ENCODE data around the gene TM4SF1. TPM values are rescaled to one million over a fixed set of nuclear protein-coding genes. Genes with fewer than 3 reads are reported as not detected.
A peak's percentile ranks its signal among the peaks of the same experiment; 100 is the strongest.
"Not testable (repeated sequence)": the region's sequence is repeated elsewhere in the genome, so short reads cannot be mapped to it uniquely, and the experiment has no call there.

Gene TM4SF1
- total RNA-seq, 1 donor from 2014 or later = 112 TPM

DNA sequence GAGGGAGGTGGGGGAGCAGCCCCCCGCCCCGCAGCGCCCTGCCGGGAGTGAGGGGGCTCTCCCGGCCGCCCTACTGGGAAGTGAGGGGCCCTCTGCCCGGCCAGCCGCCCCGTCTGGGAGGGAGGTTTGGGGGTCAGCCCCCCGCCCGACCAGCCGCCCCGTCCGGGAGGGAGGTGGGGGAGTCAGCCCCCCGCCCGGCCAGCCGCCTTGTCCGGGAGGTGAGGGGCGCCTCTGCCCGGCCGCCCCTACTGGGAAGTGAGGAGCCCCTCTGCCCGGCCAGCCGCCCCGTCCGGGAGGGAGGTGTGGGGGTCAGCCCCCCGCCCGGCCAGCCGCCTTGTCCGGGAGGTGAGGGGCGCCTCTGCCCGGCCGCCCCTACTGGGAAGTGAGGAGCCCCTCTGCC, 2.8 kb upstream of the TM4SF1 start:
- intact Hi-C loops (cut with micrococcal nuclease); ATAC-seq; DNase-seq: not testable (repeated sequence)

DNA sequence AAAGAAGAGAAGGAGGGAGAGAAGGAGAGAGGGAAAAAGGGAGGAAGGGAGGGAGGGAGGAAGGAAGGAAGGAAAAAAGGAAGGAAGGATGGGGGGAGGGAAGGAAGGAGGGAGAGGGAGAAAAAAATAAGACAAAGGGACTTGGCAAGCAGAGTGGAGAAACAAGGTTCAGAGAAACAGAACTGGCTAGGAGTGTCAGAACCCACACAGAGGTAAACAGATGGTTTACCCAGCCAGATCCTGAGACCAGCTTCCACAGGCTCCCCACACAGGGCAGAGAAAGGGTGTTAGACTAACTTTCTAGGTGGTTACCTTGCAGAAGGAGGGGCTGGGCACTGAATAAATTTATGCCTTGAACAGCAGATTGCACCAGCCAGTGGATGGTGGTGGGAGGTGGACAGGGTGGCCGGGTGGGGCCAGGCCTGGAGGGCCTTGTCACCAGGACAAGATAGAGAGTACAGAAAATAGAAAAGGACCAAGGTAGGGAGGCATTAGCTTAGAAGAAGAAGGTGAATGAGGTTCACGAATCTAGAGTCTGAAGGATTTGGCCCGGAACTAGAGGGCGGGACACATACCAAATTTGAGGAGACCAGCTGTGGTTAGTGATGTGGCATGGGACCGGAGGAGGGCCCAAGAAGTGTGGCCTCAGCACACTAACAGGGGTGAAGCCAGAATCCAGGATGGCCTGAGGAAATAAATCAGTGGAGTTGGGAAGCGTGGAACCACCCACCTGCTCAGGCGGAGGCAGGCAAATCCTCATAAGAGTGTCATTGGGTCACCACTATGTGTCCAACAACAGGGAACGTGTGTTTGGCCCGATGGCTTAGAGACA, 1.2 kb upstream of the TM4SF1 start:
- DNase-seq (no peak), ATAC-seq (no peak)
- intact Hi-C loops (cut with micrococcal nuclease) = no loop called here

DNA sequence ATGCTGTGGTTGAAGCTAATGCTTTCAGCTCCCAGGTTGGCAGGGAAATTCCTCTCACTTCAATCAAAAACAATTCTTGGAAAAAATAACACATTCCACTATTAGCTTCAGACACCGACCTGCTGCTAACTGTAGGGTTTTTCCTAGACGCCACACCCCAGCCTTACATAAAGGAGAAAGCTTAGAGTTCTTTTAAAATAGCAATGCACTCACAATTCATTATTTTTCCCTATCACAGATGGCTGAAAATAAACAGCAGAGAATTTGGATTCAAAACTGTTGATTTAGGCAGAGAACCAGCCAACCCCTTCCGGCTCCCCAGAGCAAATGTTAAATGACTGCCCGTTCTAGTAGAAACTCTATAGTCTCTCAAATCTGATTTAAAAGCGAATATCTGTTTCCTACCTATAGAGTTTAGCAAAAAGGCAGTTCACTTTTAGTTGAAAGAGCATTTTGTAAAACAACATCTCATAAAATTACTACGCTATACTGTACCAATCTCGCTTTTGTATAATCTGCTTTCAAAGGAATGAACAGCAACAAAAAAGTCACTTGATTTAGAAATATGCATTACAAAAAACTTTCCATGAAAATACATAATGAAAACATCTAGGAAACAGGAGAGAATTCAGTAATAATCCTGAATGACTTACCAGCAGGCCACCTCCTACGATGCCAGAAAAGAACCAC, 586 bp downstream of the TM4SF1 start:
- intact Hi-C loops (cut with micrococcal nuclease) = no loop called here
- peak; percentile 64 for ATAC-seq
- no peak for DNase-seq

DNA sequence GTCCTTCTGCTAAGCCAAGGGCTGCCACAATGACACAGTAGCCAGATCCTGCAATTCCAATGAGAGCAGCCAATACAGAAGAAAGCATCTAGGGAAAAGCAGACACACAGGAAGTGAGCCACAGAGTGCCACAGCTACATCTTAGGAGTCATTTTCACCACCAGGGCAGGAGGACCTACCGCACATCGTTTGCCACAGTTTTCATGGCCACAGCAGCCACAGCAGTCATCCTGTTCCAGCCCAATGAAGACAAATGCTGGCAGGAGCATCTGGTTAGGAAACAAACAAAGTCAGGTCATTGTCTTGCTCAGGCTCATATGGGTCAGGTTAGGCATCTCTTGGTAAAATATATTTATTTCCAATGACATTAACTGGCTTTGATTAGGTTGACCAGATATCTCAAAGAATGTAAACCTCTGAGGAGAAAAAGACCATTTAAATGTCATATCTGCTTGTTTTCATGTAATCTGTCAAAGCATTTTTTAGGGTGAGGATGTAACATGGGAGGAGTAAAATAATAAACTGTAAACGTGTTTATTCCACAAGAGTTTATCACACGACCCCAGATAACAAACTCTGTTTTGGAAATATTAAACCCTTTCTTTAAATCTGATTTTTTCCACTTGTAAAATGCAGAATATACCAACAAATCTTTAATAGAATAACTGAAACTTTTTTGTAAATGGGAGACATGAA, 1.8 kb downstream of the TM4SF1 start:
- DNase-seq (no peak), ATAC-seq (no peak)
- intact Hi-C loops (cut with micrococcal nuclease) = no loop called here

DNA sequence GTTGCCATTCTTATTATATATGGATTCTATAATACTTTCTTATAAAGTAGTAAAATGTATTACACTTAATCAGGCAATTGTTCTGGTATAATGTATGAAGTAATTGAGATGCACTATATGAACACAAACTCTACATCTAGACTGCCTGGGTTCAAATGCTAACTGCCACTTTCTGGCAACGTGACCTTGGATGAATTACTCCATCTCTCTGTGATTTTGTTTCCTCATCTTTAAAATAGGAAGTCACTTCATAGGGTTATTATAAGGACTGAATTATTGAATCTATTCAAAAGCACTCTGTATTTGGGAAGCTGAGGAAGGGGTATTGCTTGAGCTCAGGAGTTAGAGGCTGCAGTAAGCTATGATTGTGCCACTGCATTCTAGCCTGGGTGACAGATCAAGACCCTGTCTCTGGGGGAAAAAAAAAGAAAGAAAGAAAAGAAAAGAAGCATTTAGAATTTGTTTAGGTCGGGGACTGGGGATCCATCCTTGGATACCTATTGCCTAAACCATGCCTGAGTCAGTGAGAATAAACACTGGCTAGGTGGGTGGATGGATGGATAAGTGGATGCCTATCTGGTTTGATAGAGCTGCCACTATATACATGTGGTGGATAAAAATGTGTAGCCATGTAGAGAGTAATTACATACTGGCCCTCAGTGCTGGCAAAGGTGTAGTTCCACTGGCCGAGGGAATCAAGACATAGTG, 2.5 kb downstream of the TM4SF1 start:
- ATAC-seq (no peak), DNase-seq (no peak)
- intact Hi-C loops (cut with micrococcal nuclease) = no loop called here

DNA sequence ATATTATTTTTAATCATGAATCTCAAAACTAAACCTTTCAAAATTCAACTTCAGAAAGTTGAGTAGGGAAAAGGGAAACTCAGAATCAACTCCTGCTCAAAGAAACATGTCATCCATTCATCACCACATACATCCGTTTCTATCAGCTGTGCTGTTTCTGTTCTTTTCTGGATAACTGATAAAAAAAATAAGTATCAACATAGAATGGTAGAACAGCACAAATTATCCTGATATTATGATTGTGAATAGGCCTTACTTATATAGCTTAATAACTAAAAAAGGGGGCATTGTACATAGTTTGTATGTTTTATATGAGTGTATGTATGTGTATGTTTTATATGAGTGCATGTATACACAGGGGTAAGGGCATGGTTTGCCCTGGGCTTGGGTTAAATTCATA, 3.1 kb downstream of the TM4SF1 start:
- no peak for DNase-seq
- no peak for ATAC-seq
- intact Hi-C loops (cut with micrococcal nuclease) = no loop called here

DNA sequence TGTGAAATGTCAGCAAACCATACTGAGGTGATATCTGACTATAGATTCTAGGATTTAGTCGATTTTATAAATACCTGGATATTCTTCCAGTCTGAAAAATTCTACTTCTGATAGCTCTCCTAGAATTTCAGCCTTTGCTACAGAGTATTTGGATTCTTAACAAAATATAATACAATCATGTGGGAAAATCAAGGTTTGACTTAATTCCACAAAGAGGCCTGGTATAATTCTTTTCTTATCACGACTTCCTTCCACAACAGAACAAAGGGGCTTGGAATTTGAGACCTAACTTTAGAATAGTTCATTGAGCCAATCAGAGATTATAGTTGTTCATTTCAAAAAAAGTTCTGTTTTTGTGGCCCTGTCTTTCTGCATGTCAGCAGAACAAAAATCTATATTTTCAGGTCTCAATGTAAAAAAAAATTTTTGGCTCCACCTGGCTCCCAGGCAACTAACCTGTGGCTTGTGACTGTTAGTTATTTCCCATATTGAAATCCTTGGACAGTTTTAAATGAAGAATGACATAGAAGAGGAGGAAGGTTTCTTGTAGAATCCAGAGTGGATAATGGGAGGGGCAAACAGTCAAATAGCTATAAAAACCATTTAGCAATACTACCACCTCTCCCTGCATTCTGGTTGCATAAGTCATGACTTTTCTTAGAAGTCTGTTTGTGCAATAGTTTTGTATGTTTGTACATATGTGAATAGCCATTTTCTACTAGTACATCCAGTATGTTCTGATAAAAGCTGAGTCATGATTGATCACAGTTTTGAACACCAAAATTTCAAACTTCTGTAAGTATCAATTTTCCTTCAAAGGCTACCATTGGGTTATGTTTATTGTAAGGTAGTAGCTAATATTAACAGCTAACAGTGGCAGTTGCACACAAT, 4.0 kb downstream of the TM4SF1 start:
- intact Hi-C loops (cut with micrococcal nuclease) = no loop called here
- DNase-seq (no peak), ATAC-seq (no peak)

DNA sequence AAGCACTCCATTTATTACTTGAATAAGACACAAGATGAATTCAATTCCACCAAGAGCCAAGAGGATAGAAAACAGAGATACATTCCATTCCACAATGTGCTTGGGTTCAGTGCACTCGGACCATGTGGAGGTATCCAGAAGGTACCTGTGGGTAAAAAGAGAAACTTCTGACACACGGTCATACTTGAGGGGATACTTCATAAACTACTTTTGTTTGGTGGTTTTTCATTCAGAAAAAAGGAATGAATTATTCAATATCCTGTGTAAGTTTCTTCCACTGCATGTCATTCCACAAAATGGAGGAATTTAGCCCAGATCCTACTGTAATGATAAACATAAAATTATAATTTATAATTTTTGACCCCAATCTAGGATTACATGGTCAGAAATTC, 5.7 kb downstream of the TM4SF1 start:
- ATAC-seq (no peak), DNase-seq (no peak)
- intact Hi-C loops (cut with micrococcal nuclease) = no loop called here

DNA sequence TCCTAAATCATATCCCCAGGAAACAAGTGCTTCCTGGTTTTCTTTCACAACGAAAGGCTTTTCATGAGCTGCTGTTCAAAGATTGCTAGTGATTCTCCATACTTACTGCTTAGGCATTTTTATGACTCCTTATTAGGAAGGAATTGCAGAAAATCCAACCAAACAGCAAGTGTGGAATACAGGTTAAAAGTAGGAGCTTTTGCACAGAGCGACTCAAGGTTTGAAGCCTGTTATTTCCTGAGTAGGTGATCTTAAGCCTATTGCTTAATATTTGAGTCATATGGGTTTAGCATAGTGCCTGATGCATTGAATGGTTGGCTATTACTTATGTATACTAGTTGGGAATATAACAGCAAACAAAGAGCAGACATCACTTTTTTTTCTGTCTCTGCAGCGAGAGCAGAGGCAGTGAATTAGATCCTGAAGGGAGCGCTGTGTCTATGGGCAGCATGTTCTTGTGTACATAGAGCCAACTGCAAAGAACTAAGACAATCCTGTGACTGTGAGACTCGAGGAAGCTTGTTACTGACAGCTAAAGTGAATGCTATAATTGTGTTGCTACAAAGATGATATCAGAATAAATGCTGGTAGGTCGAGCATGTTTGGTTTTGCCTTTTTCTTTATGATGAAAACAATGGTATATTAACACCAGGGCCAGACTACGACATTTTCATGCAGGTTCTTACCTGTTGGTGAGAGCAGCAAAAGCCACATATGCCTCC, 6.3 kb downstream of the TM4SF1 start:
- no peak for ATAC-seq
- DNase-seq = no peak
- intact Hi-C loops (cut with micrococcal nuclease) = no loop called here

DNA sequence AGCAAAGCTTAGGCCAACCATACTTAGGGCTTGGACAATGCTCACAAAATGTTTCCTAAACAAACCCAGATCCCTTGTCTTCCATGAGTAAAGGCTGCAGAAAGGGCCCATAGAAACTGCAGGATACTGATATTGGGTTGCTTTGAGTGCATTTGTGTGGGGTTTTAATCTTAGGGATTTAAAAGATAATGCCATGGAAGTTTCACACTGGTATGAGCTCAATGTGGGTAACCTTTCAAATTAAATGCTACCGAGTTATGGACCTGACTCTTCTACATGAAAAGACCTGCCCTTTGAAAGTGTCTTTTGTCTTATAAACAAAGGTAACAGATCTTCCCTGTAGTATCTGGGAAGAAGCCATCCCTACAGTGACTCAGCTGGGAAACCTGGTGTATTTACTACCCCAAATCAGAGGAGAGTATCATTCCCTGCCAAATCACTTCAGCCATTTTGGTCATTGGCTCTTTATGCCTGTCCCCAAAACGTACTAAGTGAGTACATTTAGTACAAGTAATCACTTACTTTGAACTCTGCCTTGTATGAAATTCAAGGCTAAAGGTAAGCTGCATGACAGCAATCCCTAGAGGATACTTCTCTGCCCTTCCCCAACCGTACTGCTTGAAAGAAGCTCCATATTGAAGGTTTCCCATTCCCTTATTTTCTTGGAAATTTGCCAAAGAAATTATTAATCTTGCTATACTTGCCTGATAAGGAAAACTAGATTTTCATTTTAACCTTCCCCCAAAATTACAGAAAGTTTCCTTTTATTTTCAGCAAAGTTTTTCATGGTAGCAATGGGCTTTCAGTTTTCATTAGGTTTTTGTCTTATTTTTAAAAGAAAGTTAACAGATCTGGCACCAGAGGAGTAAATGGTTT, 7.2 kb downstream of the TM4SF1 start:
- intact Hi-C loops (cut with micrococcal nuclease) = no loop called here

DNA sequence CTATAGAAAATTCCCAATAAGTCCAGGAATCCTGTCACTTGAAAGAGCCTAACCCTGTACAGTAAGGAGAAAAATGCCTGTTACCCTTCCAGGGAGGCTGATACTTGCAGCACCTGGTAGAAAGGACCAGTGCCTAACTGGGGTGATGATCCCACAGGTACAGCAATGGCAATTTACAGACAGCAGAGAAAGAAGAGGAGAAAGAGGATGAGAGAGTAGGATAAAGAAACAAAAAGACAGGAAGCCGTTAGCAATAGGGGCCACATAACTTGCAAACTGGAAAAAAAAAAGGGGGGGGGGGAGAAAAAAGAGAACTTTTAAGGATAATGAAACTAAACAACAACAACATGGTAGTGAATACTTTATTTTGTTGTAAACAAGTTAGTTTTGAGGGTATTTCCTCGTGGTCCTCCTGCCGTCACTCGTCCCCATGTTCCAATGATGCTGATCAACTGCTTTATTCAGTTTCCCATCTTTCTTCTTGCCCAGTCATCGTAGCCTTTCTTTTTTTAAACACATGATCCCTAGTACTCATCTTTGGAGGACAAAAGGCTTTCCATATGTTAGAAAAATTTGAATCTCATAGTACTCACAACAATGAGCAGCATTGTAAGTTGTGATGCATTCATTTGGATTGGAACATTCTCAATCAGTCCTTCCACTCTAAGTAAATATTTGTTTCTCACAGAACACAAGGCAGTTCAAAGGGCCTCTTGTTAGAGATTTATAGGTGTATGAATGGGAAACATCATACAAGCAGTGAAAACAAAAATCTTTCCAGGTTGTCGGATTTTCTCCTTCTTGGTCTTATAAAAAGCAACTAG, 8.6 kb downstream of the TM4SF1 start:
- intact Hi-C loops (cut with micrococcal nuclease) = no loop called here
- ATAC-seq = no peak
- DNase-seq = no peak

More for the DNA sequence above, 7.2 kb downstream of the TM4SF1 start:
- ATAC-seq (no peak), DNase-seq (no peak)

DNA sequence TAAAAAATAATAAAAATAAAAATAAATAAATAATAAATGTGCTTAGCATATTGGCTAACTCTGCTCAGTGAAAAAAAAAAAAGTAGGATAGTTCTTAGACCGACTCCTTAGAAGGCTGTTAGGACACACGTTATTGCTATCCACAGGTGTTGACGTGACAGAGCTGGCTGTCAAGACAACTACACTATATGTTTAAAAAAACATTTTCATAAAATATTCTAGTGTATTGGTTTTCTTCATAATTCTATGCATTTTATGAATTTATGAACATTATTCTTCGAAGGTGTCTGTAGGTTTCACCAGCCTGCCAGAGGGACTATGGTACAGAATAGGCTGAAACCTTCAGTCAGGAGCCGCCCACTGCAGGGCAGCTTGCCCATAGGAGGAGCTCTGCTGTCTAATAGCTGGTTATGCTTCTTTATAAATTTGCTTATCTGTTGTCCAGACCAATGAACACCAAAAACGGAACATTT, 9.2 kb downstream of the TM4SF1 start:
- DNase-seq (no peak), ATAC-seq (no peak)
- intact Hi-C loops (cut with micrococcal nuclease) = no loop called here

DNA sequence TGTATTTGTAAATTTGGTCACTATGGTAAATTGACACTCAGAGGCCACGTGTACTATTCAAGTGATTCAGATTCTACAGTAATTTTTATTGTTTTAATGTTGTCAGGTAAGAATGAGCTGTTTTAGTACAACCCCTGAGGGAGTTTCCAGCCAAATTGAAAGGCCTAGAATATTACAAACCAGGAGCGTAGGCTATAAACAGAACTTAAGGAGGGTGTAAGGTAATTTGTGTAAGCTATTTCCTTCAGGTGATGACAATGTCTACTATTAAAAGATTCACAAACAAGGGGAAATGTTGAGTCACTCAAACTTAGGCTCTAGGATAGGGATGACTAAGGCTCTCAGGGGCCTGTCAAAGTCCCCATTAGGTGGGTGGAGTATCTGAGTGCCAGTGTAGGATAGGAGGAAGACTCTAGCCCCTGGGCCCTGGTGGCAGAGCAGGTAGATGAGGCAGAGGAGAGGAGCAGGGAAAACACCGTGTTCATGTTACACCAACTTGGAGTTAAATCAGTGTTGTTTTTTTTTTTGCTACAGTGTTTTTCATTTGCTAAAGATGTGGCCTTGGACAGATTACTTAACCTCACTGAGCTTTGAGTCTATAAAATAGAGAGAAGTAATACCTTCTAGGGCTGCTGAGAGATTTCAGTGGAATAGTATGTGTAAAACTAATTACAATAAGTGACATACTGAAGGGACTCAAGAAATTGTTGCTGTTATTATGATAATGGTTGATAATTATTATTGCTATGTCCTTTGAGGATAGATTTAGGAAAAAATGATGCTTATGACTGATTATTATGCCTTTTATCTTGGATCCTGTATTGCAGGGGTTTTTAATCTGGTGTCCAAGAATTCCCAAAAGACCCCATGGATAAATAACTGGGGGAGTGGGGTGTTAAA, 10.3 kb downstream of the TM4SF1 start:
- no peak for ATAC-seq
- intact Hi-C loops (cut with micrococcal nuclease) = no loop called here
- no peak for DNase-seq

DNA sequence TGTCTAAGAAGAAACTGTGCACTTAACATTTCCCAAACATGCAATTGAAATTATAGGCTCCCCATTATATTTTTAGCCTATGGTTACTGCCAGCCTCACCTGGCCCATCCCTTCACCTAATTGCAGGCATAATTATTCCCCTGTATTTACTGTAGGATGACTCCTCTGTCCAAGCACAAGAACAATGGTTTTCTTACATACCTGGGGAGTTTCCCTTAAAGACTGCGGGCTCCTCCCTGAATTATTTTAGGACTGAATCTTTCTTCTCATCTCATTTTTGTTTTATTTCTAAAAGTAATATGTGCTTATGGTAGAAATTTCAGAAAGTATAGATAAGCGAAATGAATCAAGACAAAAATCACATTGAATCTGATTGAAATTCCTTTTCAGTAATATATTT, 11.4 kb downstream of the TM4SF1 start:
- ATAC-seq (no peak), DNase-seq (no peak)
- intact Hi-C loops (cut with micrococcal nuclease) = no loop called here

DNA sequence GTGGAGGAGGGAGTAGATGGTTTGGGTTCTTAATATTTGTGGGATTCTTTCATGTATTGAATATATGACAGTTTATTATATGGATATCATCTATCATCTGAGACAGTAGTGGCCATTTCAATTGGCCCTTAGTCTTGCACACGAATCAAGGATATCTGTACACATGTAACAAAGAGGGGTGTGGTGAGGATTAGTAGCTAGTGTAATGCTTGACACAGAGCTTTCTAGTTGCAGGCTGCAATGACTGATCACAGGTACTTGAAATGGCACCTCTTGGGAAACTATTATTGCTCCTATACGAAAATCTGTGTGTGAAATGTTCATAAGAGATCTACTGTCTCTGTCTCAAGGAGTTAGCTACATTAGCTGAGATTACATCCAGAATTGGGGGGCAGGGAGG, 12.8 kb downstream of the TM4SF1 start:
- no peak for ATAC-seq
- intact Hi-C loops (cut with micrococcal nuclease) = no loop called here
- no peak for DNase-seq

Measured in left ventricle myocardium superior (tissue), 1 donor.